ENCODE data around the gene CARS1. TPM values are rescaled to one million over a fixed set of nuclear protein-coding genes. Genes with fewer than 3 reads are reported as not detected.

The CARS1 gene
- total and polyA plus RNA-seq, 9 of the 15 experiments (the other 6 are each of a cell fraction or from before 2014, with no cell fraction given) = 14.4 to 106 (median 73.6) TPM

GRCh38 chr11:2991452-2992233 is 65.6 kb downstream of the CARS1 start (continued):
- TF ChIP-seq ARID3B (CRISPR knock-in tag; IDR thresholded peaks at IDR 0.05; ENCODE audit: borderline replicate concordance) = no peak
- TF ChIP-seq GABPA (tag; conservative IDR thresholded peaks at IDR 0.05; ENCODE audit: low read depth) = no peak
- TF ChIP-seq NONO (IDR thresholded peaks at IDR 0.05; ENCODE audit: low read depth in 2 of 2, low read length in 1 of 2) = peak in 1 of 2 experiments; percentile 49; a peak in 2 of 4 replicates
- TF ChIP-seq HMGN3 (IDR thresholded peaks at IDR 0.05; ENCODE audit: borderline replicate concordance, extremely low read depth, insufficient read length, low read depth, low read length) = peak; percentile 25
- TF ChIP-seq ZNF133 (CRISPR knock-in tag; IDR thresholded peaks at IDR 0.05) = no peak
- TF ChIP-seq NR2F6 (CRISPR knock-in tag; IDR thresholded peaks at IDR 0.05) = no peak
- TF ChIP-seq SIX5 (IDR thresholded peaks at IDR 0.05; ENCODE audit: borderline replicate concordance in 1 of 2, insufficient read depth in 1 of 2, low read depth in 1 of 2, low read length in 2 of 2) = no peak
- TF ChIP-seq HDAC3 (IDR thresholded peaks at IDR 0.05; ENCODE audit: borderline replicate concordance, partially characterized antibody) = no peak
- peak; percentile 43; the same call in 1 of the 2 replicates for TF ChIP-seq HMGXB4 (CRISPR knock-in tag; IDR thresholded peaks at IDR 0.05)
- TF ChIP-seq CBFB (CRISPR knock-in tag; IDR thresholded peaks at IDR 0.05) = no peak
- TF ChIP-seq ZC3H4 (CRISPR knock-in tag; IDR thresholded peaks at IDR 0.05; ENCODE audit: borderline replicate concordance) = no peak
- TF ChIP-seq ZNF224 (CRISPR knock-in tag; IDR thresholded peaks at IDR 0.05) = no peak
- peak; percentile 48 for TF ChIP-seq POLR2G (IDR thresholded peaks at IDR 0.05; ENCODE audit: low read depth, low read length)
- TF ChIP-seq ZNF780A (CRISPR knock-in tag; IDR thresholded peaks at IDR 0.05) = no peak
- 0 out of 2 replicates have a peak, but pooled peaks have one; percentile 51 for TF ChIP-seq HMBOX1 (IDR thresholded peaks at IDR 0.05)
- TF ChIP-seq ZSCAN32 (CRISPR knock-in tag; IDR thresholded peaks at IDR 0.05) = no peak
- TF ChIP-seq ELF2 (CRISPR knock-in tag; IDR thresholded peaks at IDR 0.05) = no peak; the same call in 1 of the 2 replicates
- no peak for TF ChIP-seq MTA1 (IDR thresholded peaks at IDR 0.05; ENCODE audit: borderline replicate concordance)
- TF ChIP-seq ZNF311 (CRISPR knock-in tag; IDR thresholded peaks at IDR 0.05) = no peak
- no peak for TF ChIP-seq TFAP4 (CRISPR knock-in tag; IDR thresholded peaks at IDR 0.05; ENCODE audit: borderline replicate concordance)
